Smooth muscle cell (in vitro differentiated cells): ENCODE measurements around the gene SPTBN1. TPM values are rescaled to one million over a fixed set of nuclear protein-coding genes. Genes with fewer than 3 reads are reported as not detected.

Source experiments
- DNase-seq: peaks from one replicate; lab custom pipeline; 2025; ENCODE audit not compliant: unreplicated experiment; lab: John Stamatoyannopoulos, UW
- H2AFZ ChIP-seq: fragments of 200-600 bp; sonication (generic); 2 replicates; pipeline ENCODE4 v1.6.0; 2016; ENCODE audit warnings: antibody characterized with exemption, low read depth, mild to moderate bottlenecking
- H3F3A ChIP-seq: fragments of 200-600 bp; sonication (generic); 2 replicates; pipeline ENCODE4 v1.6.0; 2017; ENCODE audit warnings: antibody characterized with exemption, low read depth
- H3K27ac ChIP-seq: fragments of 200-600 bp; sonication (generic); 2 replicates; pipeline ENCODE4 v1.5.1; 2016; ENCODE audit warnings: low read depth, mild to moderate bottlenecking
- H3K27me3 ChIP-seq: fragments of 200-600 bp; sonication (generic); 2 replicates; pipeline ENCODE4 v1.6.1; 2016; ENCODE audit warnings: low read depth, mild to moderate bottlenecking
- H3K36me3 ChIP-seq: fragments of 200-600 bp; sonication (generic); 2 replicates; pipeline ENCODE4 v1.5.1; 2016; ENCODE audit warnings: low read depth
- H3K4me1 ChIP-seq: fragments of 200-600 bp; sonication (generic); 2 replicates; pipeline ENCODE4 v1.5.1; 2016; ENCODE audit warnings: low read depth
- H3K4me2 ChIP-seq: fragments of 200-600 bp; sonication (generic); 2 replicates; pipeline ENCODE4 v1.6.0; 2016; ENCODE audit warnings: mild to moderate bottlenecking
- H3K4me3 ChIP-seq: fragments of 200-600 bp; sonication (generic); 2 replicates; pipeline ENCODE4 v1.5.1; 2016; ENCODE audit warnings: mild to moderate bottlenecking
- H3K79me2 ChIP-seq: fragments of 200-600 bp; sonication (generic); 2 replicates; pipeline ENCODE4 v1.6.0; 2016; ENCODE audit warnings: low read depth, mild to moderate bottlenecking
- H3K9ac ChIP-seq: fragments of 200-600 bp; sonication (generic); 2 replicates; pipeline ENCODE4 v1.6.0; 2016; ENCODE audit warnings: low read depth
- H3K9me3 ChIP-seq: fragments of 200-600 bp; sonication (generic); replicated peaks from 2 replicates; pipeline ENCODE4 v1.5.1; 2016; ENCODE audit warnings: low read depth
- H4K20me1 ChIP-seq: fragments of 200-600 bp; sonication (generic); 2 replicates; pipeline ENCODE4 v1.6.0; 2016; ENCODE audit warnings: low read depth
- WGBS: methylation state at CpG from one replicate; pipeline ENCODE4 v1.1.7; 2016; ENCODE audit warnings: low lambda C conversion rate; 5-methylcytosine and 5-hydroxymethylcytosine counted together
- polyA plus RNA-seq: library from polyadenylated mRNA; unstranded; fragments of >200 nt; fragmentation: Nextera tagmentation; extraction: Ambion mirVana; gene quantifications from 2 replicates; pipeline ENCODE4 v1.2.1, GENCODE V29; 2016
- total RNA-seq: library from RNA; depleted of rRNA; stranded (reverse); fragments of >200 nt; gene quantifications from 2 replicates; pipeline ENCODE4 v1.2.3, GENCODE V29; 2014
- TF ChIP-seq, protein P1 (sequence below): fragments of 200-600 bp; sonication (generic); IDR thresholded peaks from 2 replicates; pipeline ENCODE4 v1.5.1; 2017; ENCODE audit warnings: borderline replicate concordance, mild to moderate bottlenecking, antibody characterized with exemption; ENCODE audit not compliant: insufficient read depth, poor library complexity, severe bottlenecking

SPTBN1 gene
- total and polyA plus RNA-seq, 2 experiments from 2014 or later = 78.7 to 186 TPM

DNA sequence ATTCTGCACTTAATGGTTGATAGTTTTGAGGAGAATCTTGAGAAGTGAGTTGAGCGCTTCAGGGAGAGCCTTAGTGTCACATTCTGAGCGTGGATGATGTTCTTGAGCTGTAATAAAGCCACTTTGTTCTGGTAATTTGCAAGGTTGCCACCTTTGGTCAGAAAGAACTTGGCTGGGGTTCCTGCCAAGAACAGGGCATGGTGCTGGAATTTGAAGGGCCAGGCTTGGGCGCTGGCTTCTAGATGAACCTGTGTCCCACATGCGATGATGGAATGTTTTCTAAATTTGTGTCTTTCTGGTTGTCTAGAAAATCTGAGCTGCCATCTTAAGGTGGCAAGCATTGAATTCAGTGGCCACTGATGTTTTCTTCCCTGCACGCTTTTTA lies 143.2 kb downstream of the SPTBN1 start:
- DNase-seq = no peak

DNA sequence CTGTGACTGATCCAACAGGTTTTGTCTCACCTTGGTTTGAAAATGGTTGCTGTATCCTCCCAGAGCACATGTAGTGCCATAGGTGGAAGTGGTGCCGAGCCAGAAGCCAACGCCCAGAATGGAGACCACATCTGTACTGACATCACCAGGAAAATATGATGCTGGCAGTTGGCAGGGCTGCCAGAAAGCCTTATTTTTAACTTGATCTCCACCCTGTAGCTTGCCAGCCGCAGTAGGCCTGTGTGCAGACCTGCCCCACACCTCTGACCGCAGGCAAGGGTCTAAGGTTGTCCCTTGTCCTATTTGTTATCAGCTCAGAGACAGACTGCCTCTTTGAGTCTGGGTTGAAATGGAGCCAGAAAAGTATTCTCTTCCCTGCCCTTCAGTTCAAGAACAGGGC lies 143.8 kb downstream of the SPTBN1 start:
- Histone ChIP-seq H3K9me3 (no peaks in the 10 kb centered on the region), H3K9ac (no peak overlapping the region), H3K27ac (peak overlapping the region; percentile 57), H3K79me2 (peaks cover 100% of the 10 kb centered on the region), H3K36me3 (no peaks in the 10 kb centered on the region), H4K20me1 (peaks cover 98% of the 10 kb centered on the region), H3K4me2 (no peak overlapping the region), H3K27me3 (no peaks in the 10 kb centered on the region), H3K4me3 (no peak overlapping the region), H3K4me1 (peaks cover 8% of the 10 kb centered on the region), H2AFZ (no peak overlapping the region), H3F3A (peaks cover 27% of the 10 kb centered on the region)
- TF ChIP-seq, protein P1, sequence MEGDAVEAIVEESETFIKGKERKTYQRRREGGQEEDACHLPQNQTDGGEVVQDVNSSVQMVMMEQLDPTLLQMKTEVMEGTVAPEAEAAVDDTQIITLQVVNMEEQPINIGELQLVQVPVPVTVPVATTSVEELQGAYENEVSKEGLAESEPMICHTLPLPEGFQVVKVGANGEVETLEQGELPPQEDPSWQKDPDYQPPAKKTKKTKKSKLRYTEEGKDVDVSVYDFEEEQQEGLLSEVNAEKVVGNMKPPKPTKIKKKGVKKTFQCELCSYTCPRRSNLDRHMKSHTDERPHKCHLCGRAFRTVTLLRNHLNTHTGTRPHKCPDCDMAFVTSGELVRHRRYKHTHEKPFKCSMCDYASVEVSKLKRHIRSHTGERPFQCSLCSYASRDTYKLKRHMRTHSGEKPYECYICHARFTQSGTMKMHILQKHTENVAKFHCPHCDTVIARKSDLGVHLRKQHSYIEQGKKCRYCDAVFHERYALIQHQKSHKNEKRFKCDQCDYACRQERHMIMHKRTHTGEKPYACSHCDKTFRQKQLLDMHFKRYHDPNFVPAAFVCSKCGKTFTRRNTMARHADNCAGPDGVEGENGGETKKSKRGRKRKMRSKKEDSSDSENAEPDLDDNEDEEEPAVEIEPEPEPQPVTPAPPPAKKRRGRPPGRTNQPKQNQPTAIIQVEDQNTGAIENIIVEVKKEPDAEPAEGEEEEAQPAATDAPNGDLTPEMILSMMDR = no peak
- DNase-seq = no peak
- 88% methylated on average over 4 of the region's 4 CpGs for WGBS

More for the DNA sequence above, 143.2 kb downstream of the SPTBN1 start:
- Histone ChIP-seq H3K9me3 (no peaks in the 10 kb centered on the region), H3K27me3 (no peaks in the 10 kb centered on the region), H3K4me3 (no peak overlapping the region), H3F3A (peaks cover 27% of the 10 kb centered on the region), H4K20me1 (peaks cover 98% of the 10 kb centered on the region), H3K4me1 (peaks cover 2% of the 10 kb centered on the region), H2AFZ (no peak overlapping the region), H3K27ac (peak overlapping the region; percentile 57), H3K4me2 (no peak overlapping the region), H3K36me3 (no peaks in the 10 kb centered on the region), H3K79me2 (peaks cover 100% of the 10 kb centered on the region), H3K9ac (no peak overlapping the region)
- TF ChIP-seq, protein P1 = no peak
- WGBS = 98% methylated on average over 5 of the region's 5 CpGs

DNA sequence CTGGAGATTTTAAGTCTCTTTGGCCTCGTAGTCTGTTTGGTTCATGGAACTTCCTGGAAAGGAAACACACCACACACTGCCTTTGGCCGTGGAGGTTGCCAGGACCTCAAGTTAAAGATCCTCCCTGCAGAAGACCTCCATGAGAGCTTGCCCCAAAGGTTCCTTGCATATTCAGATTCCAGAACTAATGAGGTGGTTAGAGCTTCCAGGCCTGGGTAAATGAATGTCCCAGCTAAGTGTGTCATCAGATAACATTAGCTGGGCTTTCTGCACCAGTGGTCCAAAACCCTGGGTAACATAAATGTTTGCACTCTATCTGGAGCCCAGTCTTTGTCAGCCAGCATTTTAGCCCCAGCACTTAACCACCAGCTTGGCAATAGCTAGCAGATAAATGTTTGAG lies 145.2 kb downstream of the SPTBN1 start:
- H3K4me1 ChIP-seq = peaks cover 16% of the 10 kb centered on the region

More for the DNA sequence above, 145.2 kb downstream of the SPTBN1 start:
- Histone ChIP-seq H3K4me2 (peak overlapping the region; percentile 58), H3K9me3 (no peaks in the 10 kb centered on the region), H2AFZ (no peak overlapping the region), H3K79me2 (peaks cover 99% of the 10 kb centered on the region), H3K9ac (no peak overlapping the region), H4K20me1 (peaks cover 98% of the 10 kb centered on the region), H3K36me3 (no peaks in the 10 kb centered on the region), H3K27me3 (no peaks in the 10 kb centered on the region), H3K27ac (peak overlapping the region; percentile 57), H3F3A (peaks cover 26% of the 10 kb centered on the region), H3K4me3 (no peak overlapping the region)
- no peak for DNase-seq
- WGBS = 66% methylated on average over 2 of the region's 2 CpGs
- TF ChIP-seq, protein P1 = no peak
